IPS-18a (cell line): ENCODE results near the gene SMCO3.
"Not testable (repeated sequence)": the region's sequence is repeated elsewhere in the genome, so short reads cannot be mapped to it uniquely, and the experiment has no call there.

Source experiments
- H3K27ac ChIP-seq: one replicate; pipeline ENCODE4 v1.5.1; 2013; ENCODE audit warnings: low read length
- H3K27me3 ChIP-seq: one replicate; pipeline ENCODE4 v1.6.1; 2013; ENCODE audit warnings: mild to moderate bottlenecking, low read length; ENCODE audit not compliant: control insufficient read depth, insufficient read depth
- H3K36me3 ChIP-seq: one replicate; pipeline ENCODE4 v1.6.1; 2013; ENCODE audit warnings: low read depth, low read length; ENCODE audit not compliant: control insufficient read depth
- H3K4me1 ChIP-seq: one replicate; pipeline ENCODE4 v1.6.1; 2013; ENCODE audit warnings: low read depth, low read length; ENCODE audit not compliant: control insufficient read depth
- H3K4me3 ChIP-seq: one replicate; pipeline ENCODE4 v1.5.1; 2013; ENCODE audit warnings: low read length
- H3K9ac ChIP-seq: one replicate; pipeline ENCODE4 v1.6.1; 2013; ENCODE audit warnings: mild to moderate bottlenecking, low read length, moderate library complexity
- H3K9me3 ChIP-seq: one replicate; pipeline ENCODE4 v1.6.1; 2013; ENCODE audit warnings: low read depth, low read length; ENCODE audit not compliant: control insufficient read depth

The SMCO3 gene

GRCh38 chr12:14759711-14760280 is 54.2 kb downstream of the SMCO3 start:
- not testable (repeated sequence) for H3K4me1 ChIP-seq, H3K4me3 ChIP-seq, H3K27me3 ChIP-seq, H3K27ac ChIP-seq, H3K9ac ChIP-seq, H3K36me3 ChIP-seq, H3K9me3 ChIP-seq

DNA sequence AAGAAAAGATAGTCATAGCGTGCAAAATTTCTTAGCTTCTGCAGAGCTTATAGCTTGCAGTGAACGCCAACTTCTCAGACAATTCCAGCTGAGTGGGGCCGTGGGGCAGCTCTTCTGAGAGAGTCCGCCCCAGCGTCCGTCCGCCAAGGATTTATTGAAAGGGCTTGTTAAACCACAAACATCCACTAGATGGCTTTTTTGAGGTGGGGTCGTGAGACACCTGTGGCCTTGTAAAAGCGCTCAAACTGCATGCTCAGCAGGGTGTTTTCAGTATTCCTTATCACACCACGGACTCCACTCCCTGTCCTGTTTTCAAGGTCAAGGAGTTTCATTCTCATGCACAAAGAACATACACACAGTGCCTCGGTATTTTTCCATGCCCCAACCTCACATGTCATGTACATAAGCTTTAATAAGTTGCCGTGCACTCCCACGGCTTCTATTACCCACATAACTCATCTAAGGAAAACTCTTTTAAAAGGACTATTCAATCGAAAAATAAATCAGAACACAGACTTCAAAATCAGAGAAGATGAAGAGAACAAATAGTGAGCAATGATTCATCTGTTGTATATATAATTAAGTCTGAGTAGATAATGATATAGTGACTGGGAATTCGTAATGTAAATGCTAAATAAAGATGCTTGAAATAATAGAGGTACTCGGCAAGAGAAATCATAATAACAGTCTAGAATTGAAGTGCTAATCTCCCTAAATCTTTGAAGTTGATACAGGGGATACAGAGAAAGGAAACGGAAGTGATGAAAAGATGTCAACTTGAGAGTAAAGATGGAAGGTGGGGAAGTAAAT is 57.4 kb downstream of the SMCO3 start:
- Histone ChIP-seq H3K9me3 (peaks cover 6% of the 10 kb centered on the region), H3K36me3 (no peaks in the 10 kb centered on the region), H3K27me3 (no peaks in the 10 kb centered on the region), H3K9ac (no peak overlapping the region), H3K4me1 (peaks cover 6% of the 10 kb centered on the region), H3K27ac (no peak overlapping the region), H3K4me3 (no peak overlapping the region)
